ENCODE data around the gene DSCAM.

GRCh38 chr21:40445349-40445921, 401.5 kb downstream of the DSCAM start:
- TF ChIP-seq POLR2A (IDR thresholded peaks at IDR 0.05) = no peak
- no peak for TF ChIP-seq CTCF (IDR thresholded peaks at IDR 0.05)

Data from uterus (tissue), 2 donors.